ENCODE results near the gene SFRP4.

- TF ChIP-seq CTCF (conservative IDR thresholded peaks at IDR 0.05; ENCODE audit: low read length) (no peak), EZH2phosphoT487 (IDR thresholded peaks at IDR 0.05; ENCODE audit: borderline replicate concordance) (no peak)
Observed at GRCh38 chr7:37952240-37952639, 35.6 kb upstream of the SFRP4 start.

Data from Loucy (cell line).